HL-60 (cell line): ENCODE measurements around the gene TUFM.

Source experiments
- GABPA ChIP-seq: IDR thresholded peaks from 2 replicates; pipeline ENCODE4 v1.6.1; 2012; ENCODE audit warnings: low read depth
- TF ChIP-seq, protein P1 (sequence below): IDR thresholded peaks from one replicate; pipeline ENCODE4 v1.5.1; 2011; ENCODE audit warnings: low read length, control low read depth, inconsistent platforms; ENCODE audit not compliant: insufficient read depth
- TF ChIP-seq, protein P2 (sequence below): IDR thresholded peaks from 2 replicates; pipeline ENCODE4 v1.6.1; 2012; ENCODE audit warnings: low read depth; ENCODE audit not compliant: insufficient replicate concordance

DNA sequence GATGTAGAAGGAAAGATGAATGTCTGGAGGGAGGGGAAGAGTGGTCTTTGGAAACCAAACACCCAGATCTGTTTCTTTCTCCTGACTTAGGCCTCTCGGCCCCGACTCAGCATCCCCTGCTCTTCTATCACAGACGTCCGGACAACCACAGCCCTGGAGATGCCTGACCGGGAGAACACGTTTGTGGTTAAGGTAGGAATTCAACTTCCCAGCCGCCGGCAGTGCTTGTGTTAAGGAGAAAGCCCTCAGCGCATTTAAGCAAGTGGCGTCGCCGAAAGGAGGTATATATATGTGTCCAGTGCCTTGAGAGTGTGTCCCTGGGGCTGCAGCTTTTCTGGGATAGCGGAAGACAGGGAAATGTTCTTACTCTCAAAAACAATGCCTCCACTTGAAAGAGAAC, 21.1 kb upstream of the TUFM start:
- no peak for TF ChIP-seq GABPA
- TF ChIP-seq, protein P1, sequence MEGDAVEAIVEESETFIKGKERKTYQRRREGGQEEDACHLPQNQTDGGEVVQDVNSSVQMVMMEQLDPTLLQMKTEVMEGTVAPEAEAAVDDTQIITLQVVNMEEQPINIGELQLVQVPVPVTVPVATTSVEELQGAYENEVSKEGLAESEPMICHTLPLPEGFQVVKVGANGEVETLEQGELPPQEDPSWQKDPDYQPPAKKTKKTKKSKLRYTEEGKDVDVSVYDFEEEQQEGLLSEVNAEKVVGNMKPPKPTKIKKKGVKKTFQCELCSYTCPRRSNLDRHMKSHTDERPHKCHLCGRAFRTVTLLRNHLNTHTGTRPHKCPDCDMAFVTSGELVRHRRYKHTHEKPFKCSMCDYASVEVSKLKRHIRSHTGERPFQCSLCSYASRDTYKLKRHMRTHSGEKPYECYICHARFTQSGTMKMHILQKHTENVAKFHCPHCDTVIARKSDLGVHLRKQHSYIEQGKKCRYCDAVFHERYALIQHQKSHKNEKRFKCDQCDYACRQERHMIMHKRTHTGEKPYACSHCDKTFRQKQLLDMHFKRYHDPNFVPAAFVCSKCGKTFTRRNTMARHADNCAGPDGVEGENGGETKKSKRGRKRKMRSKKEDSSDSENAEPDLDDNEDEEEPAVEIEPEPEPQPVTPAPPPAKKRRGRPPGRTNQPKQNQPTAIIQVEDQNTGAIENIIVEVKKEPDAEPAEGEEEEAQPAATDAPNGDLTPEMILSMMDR = no peak
- TF ChIP-seq, protein P2, sequence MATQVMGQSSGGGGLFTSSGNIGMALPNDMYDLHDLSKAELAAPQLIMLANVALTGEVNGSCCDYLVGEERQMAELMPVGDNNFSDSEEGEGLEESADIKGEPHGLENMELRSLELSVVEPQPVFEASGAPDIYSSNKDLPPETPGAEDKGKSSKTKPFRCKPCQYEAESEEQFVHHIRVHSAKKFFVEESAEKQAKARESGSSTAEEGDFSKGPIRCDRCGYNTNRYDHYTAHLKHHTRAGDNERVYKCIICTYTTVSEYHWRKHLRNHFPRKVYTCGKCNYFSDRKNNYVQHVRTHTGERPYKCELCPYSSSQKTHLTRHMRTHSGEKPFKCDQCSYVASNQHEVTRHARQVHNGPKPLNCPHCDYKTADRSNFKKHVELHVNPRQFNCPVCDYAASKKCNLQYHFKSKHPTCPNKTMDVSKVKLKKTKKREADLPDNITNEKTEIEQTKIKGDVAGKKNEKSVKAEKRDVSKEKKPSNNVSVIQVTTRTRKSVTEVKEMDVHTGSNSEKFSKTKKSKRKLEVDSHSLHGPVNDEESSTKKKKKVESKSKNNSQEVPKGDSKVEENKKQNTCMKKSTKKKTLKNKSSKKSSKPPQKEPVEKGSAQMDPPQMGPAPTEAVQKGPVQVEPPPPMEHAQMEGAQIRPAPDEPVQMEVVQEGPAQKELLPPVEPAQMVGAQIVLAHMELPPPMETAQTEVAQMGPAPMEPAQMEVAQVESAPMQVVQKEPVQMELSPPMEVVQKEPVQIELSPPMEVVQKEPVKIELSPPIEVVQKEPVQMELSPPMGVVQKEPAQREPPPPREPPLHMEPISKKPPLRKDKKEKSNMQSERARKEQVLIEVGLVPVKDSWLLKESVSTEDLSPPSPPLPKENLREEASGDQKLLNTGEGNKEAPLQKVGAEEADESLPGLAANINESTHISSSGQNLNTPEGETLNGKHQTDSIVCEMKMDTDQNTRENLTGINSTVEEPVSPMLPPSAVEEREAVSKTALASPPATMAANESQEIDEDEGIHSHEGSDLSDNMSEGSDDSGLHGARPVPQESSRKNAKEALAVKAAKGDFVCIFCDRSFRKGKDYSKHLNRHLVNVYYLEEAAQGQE = no peak
